Breast epithelium (tissue), 3 donors: ENCODE results near the gene SPTBN1.

Source experiments
- CTCF ChIP-seq, 3 donors: fragments of 450-650 bp; IDR thresholded peaks; one replicate each; pipeline ENCODE4 v1.5.1; 2016 to 2017; ENCODE audit warnings: antibody characterized with exemption in 3 of 3, mild to moderate bottlenecking in 3 of 3, moderate library complexity in 3 of 3
- POLR2A ChIP-seq: fragments of 450-650 bp; IDR thresholded peaks from one replicate; pipeline ENCODE4 v1.6.1; 2016; ENCODE audit warnings: antibody characterized with exemption, mild to moderate bottlenecking, moderate library complexity
- POLR2AphosphoS5 ChIP-seq, 3 donors: sonication (generic); formaldehyde crosslinking; IDR thresholded peaks; one replicate each; pipeline ENCODE4 v1.6.1; 2017; ENCODE audit warnings: antibody characterized with exemption in 3 of 3

GRCh38 chr2:54483426-54483825 lies 27.3 kb downstream of the SPTBN1 start:
- no peak for TF ChIP-seq CTCF (IDR thresholded peaks at IDR 0.05)
- TF ChIP-seq POLR2A = no peak
- TF ChIP-seq POLR2AphosphoS5 (IDR thresholded peaks at IDR 0.05) = no peak
